OCI-LY3 (cell line): Measurements from ENCODE around the gene SYT1.

Source experiments
- EZH2phosphoT487 ChIP-seq: fragments of 200-600 bp; shearing (Covaris generic); IDR thresholded peaks from 2 replicates; pipeline ENCODE4 v1.6.1; 2018; ENCODE audit warnings: antibody characterized with exemption, mixed run types, low read depth
- TF ChIP-seq, protein P1 (sequence below): fragments of 200-600, 300-600 bp; sonication (generic); IDR thresholded peaks from 2 replicates; pipeline ENCODE4 v1.5.1; 2014; ENCODE audit warnings: antibody characterized with exemption, low read length, low read depth

DNA sequence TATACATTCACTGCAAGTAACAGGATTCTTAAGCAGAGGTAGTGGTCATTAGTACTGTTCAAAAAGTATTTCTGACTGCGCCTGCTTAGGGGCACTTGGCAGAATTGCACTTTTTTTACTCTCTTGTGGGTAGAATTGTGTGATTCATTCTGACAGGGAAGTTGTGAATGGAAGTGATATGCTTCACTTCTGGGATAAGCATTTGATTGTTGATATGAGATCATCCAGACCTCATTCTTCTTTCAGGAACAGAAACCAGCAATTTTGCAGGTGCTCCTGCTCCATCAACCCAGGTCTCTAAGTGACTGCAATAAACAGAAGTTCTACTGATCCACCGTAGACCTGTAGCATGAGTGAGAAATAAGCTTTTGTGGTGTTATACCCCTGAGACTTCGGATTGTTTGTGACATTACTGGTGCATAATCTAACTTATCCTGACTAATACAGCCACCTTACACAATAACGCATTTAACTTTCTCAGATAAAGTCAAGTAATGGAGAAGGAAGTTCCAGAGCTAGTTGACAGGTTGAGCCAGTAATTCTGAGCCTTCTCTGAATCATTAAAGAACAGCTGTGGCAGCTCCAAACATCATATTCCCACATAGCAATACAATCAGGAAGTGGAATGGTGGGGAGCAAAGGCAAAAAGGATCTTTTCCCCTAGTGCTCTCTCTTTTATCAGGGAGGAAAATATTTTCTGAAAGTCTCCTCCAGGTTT, 387.9 kb downstream of the SYT1 start:
- TF ChIP-seq, protein P1, sequence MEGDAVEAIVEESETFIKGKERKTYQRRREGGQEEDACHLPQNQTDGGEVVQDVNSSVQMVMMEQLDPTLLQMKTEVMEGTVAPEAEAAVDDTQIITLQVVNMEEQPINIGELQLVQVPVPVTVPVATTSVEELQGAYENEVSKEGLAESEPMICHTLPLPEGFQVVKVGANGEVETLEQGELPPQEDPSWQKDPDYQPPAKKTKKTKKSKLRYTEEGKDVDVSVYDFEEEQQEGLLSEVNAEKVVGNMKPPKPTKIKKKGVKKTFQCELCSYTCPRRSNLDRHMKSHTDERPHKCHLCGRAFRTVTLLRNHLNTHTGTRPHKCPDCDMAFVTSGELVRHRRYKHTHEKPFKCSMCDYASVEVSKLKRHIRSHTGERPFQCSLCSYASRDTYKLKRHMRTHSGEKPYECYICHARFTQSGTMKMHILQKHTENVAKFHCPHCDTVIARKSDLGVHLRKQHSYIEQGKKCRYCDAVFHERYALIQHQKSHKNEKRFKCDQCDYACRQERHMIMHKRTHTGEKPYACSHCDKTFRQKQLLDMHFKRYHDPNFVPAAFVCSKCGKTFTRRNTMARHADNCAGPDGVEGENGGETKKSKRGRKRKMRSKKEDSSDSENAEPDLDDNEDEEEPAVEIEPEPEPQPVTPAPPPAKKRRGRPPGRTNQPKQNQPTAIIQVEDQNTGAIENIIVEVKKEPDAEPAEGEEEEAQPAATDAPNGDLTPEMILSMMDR: no peak
- no peak for TF ChIP-seq EZH2phosphoT487
